ENCODE results near the gene SLC12A1.

DNA sequence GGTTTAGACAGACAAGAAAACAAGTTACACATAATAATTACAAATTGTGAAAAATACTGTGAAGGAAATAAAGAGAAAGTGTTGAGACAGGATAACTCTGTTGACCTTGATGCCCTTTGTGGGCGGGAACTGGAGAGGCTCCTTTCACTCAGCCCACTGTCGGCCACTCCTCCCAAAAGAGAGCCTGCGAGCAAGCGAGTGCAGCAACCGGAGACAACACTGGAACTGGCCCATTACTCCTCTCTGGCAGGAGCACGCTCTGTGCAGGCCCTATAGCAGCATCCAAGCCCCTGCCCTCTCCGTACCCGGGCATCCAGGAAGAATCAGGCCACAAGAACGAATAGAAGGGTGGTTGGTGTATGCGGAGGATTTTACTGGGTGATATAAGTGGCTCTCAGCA is 108.9 kb downstream of the SLC12A1 start:
- TF ChIP-seq TCF7L2 (IDR thresholded peaks at IDR 0.05; ENCODE audit: low read depth, low read length) (no peak), CTCF (IDR thresholded peaks at IDR 0.05) (no peak), SIN3A (IDR thresholded peaks at IDR 0.05; ENCODE audit: borderline replicate concordance, insufficient read depth, low read depth, low read length) (no peak)
- TF ChIP-seq, protein P1, sequence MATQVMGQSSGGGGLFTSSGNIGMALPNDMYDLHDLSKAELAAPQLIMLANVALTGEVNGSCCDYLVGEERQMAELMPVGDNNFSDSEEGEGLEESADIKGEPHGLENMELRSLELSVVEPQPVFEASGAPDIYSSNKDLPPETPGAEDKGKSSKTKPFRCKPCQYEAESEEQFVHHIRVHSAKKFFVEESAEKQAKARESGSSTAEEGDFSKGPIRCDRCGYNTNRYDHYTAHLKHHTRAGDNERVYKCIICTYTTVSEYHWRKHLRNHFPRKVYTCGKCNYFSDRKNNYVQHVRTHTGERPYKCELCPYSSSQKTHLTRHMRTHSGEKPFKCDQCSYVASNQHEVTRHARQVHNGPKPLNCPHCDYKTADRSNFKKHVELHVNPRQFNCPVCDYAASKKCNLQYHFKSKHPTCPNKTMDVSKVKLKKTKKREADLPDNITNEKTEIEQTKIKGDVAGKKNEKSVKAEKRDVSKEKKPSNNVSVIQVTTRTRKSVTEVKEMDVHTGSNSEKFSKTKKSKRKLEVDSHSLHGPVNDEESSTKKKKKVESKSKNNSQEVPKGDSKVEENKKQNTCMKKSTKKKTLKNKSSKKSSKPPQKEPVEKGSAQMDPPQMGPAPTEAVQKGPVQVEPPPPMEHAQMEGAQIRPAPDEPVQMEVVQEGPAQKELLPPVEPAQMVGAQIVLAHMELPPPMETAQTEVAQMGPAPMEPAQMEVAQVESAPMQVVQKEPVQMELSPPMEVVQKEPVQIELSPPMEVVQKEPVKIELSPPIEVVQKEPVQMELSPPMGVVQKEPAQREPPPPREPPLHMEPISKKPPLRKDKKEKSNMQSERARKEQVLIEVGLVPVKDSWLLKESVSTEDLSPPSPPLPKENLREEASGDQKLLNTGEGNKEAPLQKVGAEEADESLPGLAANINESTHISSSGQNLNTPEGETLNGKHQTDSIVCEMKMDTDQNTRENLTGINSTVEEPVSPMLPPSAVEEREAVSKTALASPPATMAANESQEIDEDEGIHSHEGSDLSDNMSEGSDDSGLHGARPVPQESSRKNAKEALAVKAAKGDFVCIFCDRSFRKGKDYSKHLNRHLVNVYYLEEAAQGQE (IDR thresholded peaks at IDR 0.05; ENCODE audit: insufficient read depth in 1 of 2, low read depth in 2 of 2, low read length in 1 of 2) = no peak

All from Panc1 (cell line).